Measurements from ENCODE around the gene ZSCAN10.

Gene ZSCAN10

GRCh38 chr16:3134338-3135125 is 35.4 kb upstream of the ZSCAN10 start, which contains the start of gene ZNF213:
TSS of gene ZNF213 (plus strand) at chr16:3135029. CDS start at chr16:3137281, 2,252 bp downstream.
- DNase-seq (ENCODE audit: low spot score), result peak; percentile 93

GRCh38 chr16:3133844-3134243 is 34.8 kb upstream of the ZSCAN10 start:
- DNase-seq (ENCODE audit: low spot score), result no peak

- peak; percentile 30 for DNase-seq (ENCODE audit: low spot score)
Observed at GRCh38 chr16:3131755-3132377, 32.8 kb upstream of the ZSCAN10 start.

- peak; percentile 65 for DNase-seq (ENCODE audit: low spot score)
Observed at GRCh38 chr16:3129137-3130131, 30.3 kb upstream of the ZSCAN10 start.

GRCh38 chr16:3127745-3128144 is 28.7 kb upstream of the ZSCAN10 start:
- no peak for DNase-seq (ENCODE audit: low spot score)

- peak; percentile 96 for DNase-seq (ENCODE audit: low spot score)
Observed at GRCh38 chr16:3123986-3124886, 25.1 kb upstream of the ZSCAN10 start.

GRCh38 chr16:3122926-3123570 is 24.0 kb upstream of the ZSCAN10 start:
- no peak for DNase-seq (ENCODE audit: low spot score)

- no peak for DNase-seq (ENCODE audit: low spot score)
Observed at GRCh38 chr16:3121851-3122467, 22.9 kb upstream of the ZSCAN10 start.

GRCh38 chr16:3120435-3120834 is 21.3 kb upstream of the ZSCAN10 start:
- DNase-seq (ENCODE audit: low spot score), result no peak

- no peak for DNase-seq (ENCODE audit: low spot score)
Observed at GRCh38 chr16:3119701-3120408, 20.8 kb upstream of the ZSCAN10 start.

GRCh38 chr16:3119286-3119685 is 20.2 kb upstream of the ZSCAN10 start:
- DNase-seq (ENCODE audit: low spot score), result no peak

- no peak for DNase-seq (ENCODE audit: low spot score)
Observed at GRCh38 chr16:3118846-3119245, 19.8 kb upstream of the ZSCAN10 start.

GRCh38 chr16:3118204-3118790 is 19.2 kb upstream of the ZSCAN10 start:
- DNase-seq (ENCODE audit: low spot score), result no peak

GRCh38 chr16:3115561-3115960 is 16.5 kb upstream of the ZSCAN10 start:
- no peak for DNase-seq (ENCODE audit: low spot score)

- DNase-seq (ENCODE audit: low spot score), result no peak
Observed at GRCh38 chr16:3115003-3115402, 15.9 kb upstream of the ZSCAN10 start.

GRCh38 chr16:3113765-3114479 is 14.8 kb upstream of the ZSCAN10 start:
- DNase-seq (ENCODE audit: low spot score), result no peak

- DNase-seq (ENCODE audit: low spot score), result peak; percentile 13
Observed at GRCh38 chr16:3112881-3113574, 13.9 kb upstream of the ZSCAN10 start.

All from AG20443 (cell line).